ENCODE results near the gene VPS9D1. TPM values are rescaled to one million over a fixed set of nuclear protein-coding genes. Genes with fewer than 3 reads are reported as not detected.

Gene VPS9D1
- total RNA-seq, 1 experiment from 2014 or later, result 6.3 TPM

DNA sequence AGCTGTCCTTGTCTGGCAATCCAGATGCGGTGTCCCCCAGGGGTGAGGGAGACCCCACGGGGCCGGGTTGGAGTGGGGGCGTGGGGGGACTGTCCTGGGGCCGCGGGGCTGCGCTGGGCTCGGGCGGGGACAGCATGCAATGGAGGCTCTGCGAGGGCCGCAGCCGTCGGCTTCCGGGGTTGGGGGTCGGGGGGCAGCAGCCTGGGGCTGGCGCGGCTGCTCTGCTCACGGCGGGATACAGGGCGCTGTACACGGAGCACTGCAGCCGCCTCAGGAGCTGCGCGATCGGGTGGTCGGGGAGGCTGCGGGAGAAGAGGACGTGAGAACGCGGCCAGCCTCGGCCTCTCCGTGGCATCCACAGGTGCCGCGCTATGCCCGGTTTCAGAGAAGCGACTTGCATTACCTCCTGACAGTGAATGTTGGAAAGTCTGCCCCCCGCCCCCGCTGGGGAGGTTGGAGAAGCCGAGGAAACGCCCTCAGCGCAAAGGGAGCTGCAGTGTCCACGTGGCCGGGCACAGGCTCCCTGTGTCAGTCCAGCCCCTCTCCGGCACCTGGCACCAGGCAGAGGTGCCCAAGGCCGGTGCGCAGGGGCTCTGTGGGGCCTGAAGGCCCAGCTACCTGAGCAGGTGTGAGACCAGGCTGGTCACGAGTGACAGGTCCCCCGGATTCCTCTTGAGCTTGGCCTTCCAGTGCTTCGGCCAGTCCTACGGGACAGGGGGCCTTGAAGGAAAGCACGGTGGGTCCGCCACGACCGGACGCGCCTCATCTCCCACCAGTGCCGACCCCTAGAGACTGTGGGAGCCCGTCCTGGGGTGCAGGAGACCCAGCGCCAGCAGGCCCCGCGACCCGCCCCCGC lies 9.8 kb downstream of the VPS9D1 start:
- BruUV-seq (replicated peaks), result no TSS peak
- 0 out of 2 replicates have a peak, but pooled peaks cover 3% of the 10 kb centered on the region for H3K4me1 ChIP-seq (ENCODE audit: control insufficient read depth, insufficient read depth, low read length)
- no peaks in the 10 kb centered on the region for H3K27me3 ChIP-seq (ENCODE audit: control insufficient read depth, insufficient read depth, low read length)
- TF ChIP-seq TCF7L2 (IDR thresholded peaks at IDR 0.05; ENCODE audit: low read depth, low read length) (no peak), SIN3A (IDR thresholded peaks at IDR 0.05; ENCODE audit: borderline replicate concordance, insufficient read depth, low read depth, low read length) (no peak), POLR2AphosphoS5 (IDR thresholded peaks at IDR 0.05; ENCODE audit: low read depth, low read length) (no peak)
- TF ChIP-seq, protein P1, sequence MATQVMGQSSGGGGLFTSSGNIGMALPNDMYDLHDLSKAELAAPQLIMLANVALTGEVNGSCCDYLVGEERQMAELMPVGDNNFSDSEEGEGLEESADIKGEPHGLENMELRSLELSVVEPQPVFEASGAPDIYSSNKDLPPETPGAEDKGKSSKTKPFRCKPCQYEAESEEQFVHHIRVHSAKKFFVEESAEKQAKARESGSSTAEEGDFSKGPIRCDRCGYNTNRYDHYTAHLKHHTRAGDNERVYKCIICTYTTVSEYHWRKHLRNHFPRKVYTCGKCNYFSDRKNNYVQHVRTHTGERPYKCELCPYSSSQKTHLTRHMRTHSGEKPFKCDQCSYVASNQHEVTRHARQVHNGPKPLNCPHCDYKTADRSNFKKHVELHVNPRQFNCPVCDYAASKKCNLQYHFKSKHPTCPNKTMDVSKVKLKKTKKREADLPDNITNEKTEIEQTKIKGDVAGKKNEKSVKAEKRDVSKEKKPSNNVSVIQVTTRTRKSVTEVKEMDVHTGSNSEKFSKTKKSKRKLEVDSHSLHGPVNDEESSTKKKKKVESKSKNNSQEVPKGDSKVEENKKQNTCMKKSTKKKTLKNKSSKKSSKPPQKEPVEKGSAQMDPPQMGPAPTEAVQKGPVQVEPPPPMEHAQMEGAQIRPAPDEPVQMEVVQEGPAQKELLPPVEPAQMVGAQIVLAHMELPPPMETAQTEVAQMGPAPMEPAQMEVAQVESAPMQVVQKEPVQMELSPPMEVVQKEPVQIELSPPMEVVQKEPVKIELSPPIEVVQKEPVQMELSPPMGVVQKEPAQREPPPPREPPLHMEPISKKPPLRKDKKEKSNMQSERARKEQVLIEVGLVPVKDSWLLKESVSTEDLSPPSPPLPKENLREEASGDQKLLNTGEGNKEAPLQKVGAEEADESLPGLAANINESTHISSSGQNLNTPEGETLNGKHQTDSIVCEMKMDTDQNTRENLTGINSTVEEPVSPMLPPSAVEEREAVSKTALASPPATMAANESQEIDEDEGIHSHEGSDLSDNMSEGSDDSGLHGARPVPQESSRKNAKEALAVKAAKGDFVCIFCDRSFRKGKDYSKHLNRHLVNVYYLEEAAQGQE (IDR thresholded peaks at IDR 0.05; ENCODE audit: insufficient read depth in 1 of 2, low read depth in 2 of 2, low read length in 1 of 2), result no peak
- TF ChIP-seq, protein P2, sequence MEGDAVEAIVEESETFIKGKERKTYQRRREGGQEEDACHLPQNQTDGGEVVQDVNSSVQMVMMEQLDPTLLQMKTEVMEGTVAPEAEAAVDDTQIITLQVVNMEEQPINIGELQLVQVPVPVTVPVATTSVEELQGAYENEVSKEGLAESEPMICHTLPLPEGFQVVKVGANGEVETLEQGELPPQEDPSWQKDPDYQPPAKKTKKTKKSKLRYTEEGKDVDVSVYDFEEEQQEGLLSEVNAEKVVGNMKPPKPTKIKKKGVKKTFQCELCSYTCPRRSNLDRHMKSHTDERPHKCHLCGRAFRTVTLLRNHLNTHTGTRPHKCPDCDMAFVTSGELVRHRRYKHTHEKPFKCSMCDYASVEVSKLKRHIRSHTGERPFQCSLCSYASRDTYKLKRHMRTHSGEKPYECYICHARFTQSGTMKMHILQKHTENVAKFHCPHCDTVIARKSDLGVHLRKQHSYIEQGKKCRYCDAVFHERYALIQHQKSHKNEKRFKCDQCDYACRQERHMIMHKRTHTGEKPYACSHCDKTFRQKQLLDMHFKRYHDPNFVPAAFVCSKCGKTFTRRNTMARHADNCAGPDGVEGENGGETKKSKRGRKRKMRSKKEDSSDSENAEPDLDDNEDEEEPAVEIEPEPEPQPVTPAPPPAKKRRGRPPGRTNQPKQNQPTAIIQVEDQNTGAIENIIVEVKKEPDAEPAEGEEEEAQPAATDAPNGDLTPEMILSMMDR (IDR thresholded peaks at IDR 0.05), result no peak
- no peaks in the 10 kb centered on the region; the same call in 1 of the 2 replicates for H3K36me3 ChIP-seq (ENCODE audit: control insufficient read depth, insufficient read depth, low read length)
- ATAC-seq (no peak), DNase-seq (ENCODE audit: low read depth, low spot score) (no peak)
- CTCF ChIA-PET, result interaction anchor here (1.1 kb wide), 1 partner anchor 9 kb away, joined by 9 read pairs; the partner anchor contains the start of gene SPATA2L
- no peaks in the 10 kb centered on the region for H3K9me3 ChIP-seq (ENCODE audit: control insufficient read depth, insufficient read depth, low read depth, low read length)
- H3K4me3 ChIP-seq (ENCODE audit: low read depth in 2 of 2, low read length in 2 of 2), result no peak overlapping the region
- H3K27ac ChIP-seq (ENCODE audit: low read length), result no peak overlapping the region
- in situ Hi-C loops (cut with HindIII; ENCODE audit: low pct_unique_long_range_greater_than_20kb, low sequenced_read_pairs) (no loop called here), intact Hi-C loops (cut with micrococcal nuclease; ENCODE audit: unreplicated experiment) (no loop called here)
- POLR2A ChIA-PET, result no interaction called here

DNA sequence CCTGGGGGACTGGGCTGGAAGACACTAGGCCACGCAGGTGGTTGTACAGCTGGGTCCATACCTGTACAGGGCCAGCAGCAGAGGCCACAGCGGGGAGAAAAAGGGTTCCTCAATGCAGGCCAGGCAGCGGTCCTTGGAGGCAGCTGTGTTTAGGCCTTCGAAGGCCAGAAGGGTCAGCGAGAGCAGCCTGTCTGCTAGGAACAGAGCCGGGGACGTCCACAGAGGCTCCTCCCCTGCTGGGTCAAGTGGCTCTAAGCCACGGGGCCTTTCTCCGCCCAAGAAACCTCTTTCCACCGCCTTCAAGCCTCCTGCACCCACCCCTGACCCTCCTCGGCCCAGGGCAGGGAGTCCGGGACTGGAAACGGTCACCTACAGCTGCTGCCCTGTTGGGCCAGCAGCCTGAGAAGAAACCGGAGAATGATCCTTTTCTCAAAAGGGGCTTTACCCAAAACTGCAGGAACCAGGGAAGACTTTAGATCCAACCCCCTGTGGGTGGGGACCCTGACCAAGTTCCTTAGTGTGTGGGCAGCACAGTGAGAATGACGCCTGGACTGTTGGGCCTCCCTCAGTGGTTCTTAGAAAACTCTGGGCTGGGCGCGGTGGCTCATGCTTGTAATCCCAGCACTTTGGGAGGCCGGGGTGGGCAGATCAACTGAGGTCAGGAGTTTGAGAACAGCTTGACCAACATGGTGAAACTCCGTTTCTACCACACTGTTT lies 10.8 kb downstream of the VPS9D1 start:
- H3K4me1 ChIP-seq (ENCODE audit: control insufficient read depth, insufficient read depth, low read length), result 0 out of 2 replicates have a peak, but pooled peaks cover 5% of the 10 kb centered on the region
- CTCF ChIA-PET, result interaction anchor here (1.1 kb wide), 1 partner anchor 8 kb away, joined by 9 read pairs; the partner anchor contains the start of gene SPATA2L
- ATAC-seq (no peak), DNase-seq (ENCODE audit: low read depth, low spot score) (no peak)
- no peaks in the 10 kb centered on the region for H3K9me3 ChIP-seq (ENCODE audit: control insufficient read depth, insufficient read depth, low read depth, low read length)
- no peaks in the 10 kb centered on the region; the same call in 1 of the 2 replicates for H3K36me3 ChIP-seq (ENCODE audit: control insufficient read depth, insufficient read depth, low read length)
- no peaks in the 10 kb centered on the region for H3K27me3 ChIP-seq (ENCODE audit: control insufficient read depth, insufficient read depth, low read length)
- H3K4me3 ChIP-seq (ENCODE audit: low read depth in 2 of 2, low read length in 2 of 2), result no peak overlapping the region
- no peak for TF ChIP-seq SIN3A (IDR thresholded peaks at IDR 0.05; ENCODE audit: borderline replicate concordance, insufficient read depth, low read depth, low read length)
- TF ChIP-seq, protein P2 (IDR thresholded peaks at IDR 0.05), result no peak
- intact Hi-C loops (cut with micrococcal nuclease; ENCODE audit: unreplicated experiment) (no loop called here), in situ Hi-C loops (cut with HindIII; ENCODE audit: low pct_unique_long_range_greater_than_20kb, low sequenced_read_pairs) (no loop called here)
- H3K27ac ChIP-seq (ENCODE audit: low read length), result no peak overlapping the region
- POLR2A ChIA-PET, result no interaction called here
- BruUV-seq (replicated peaks), result no TSS peak
